Hippocampal formation (tissue), 2 donors: ENCODE data around the gene ZBTB44.
"Not testable (repeated sequence)": the region's sequence is repeated elsewhere in the genome, so short reads cannot be mapped to it uniquely, and the experiment has no call there.

Source experiments
- DNase-seq, 2 donors: peaks; one replicate each; lab custom pipeline; 2025; lab: John Stamatoyannopoulos, UW

Gene ZBTB44

GRCh38 chr11:130314750-130315285 lies at the start of gene ZBTB44:
Gene ZBTB44, minus strand, starts transcription at chr11:130314917. Its CDS starts 53,044 bp downstream, at chr11:130261873.
- peak; percentile 87 to 94 for DNase-seq

GRCh38 chr11:130359419-130359818 lies 44.7 kb upstream of the ZBTB44 start:
- no peak for DNase-seq

GRCh38 chr11:130358398-130358797 lies 43.7 kb upstream of the ZBTB44 start:
- DNase-seq = no peak

GRCh38 chr11:130347261-130347660 lies 32.5 kb upstream of the ZBTB44 start:
- no peak for DNase-seq

GRCh38 chr11:130344841-130345240 lies 30.1 kb upstream of the ZBTB44 start:
- no peak for DNase-seq

GRCh38 chr11:130340671-130341319 lies 26.1 kb upstream of the ZBTB44 start:
- DNase-seq = no peak

- DNase-seq = no peak
Observed at GRCh38 chr11:130338667-130339066, 23.9 kb upstream of the ZBTB44 start.

GRCh38 chr11:130337281-130338089 lies 22.8 kb upstream of the ZBTB44 start:
- DNase-seq = no peak

- DNase-seq = not testable (repeated sequence)
Observed at GRCh38 chr11:130331397-130331796, 16.7 kb upstream of the ZBTB44 start.

GRCh38 chr11:130330101-130330684 lies 15.5 kb upstream of the ZBTB44 start:
- DNase-seq = no peak

- DNase-seq = no peak
Observed at GRCh38 chr11:130328420-130328819, 13.7 kb upstream of the ZBTB44 start.

GRCh38 chr11:130327716-130328115 lies 13.0 kb upstream of the ZBTB44 start:
- DNase-seq = no peak

- no peak for DNase-seq
Observed at GRCh38 chr11:130325691-130326090, 11.0 kb upstream of the ZBTB44 start.

GRCh38 chr11:130323452-130324450 lies 9.0 kb upstream of the ZBTB44 start:
- DNase-seq = no peak

GRCh38 chr11:130322126-130322525 lies 7.4 kb upstream of the ZBTB44 start:
- DNase-seq = no peak

GRCh38 chr11:130318031-130318673 lies 3.4 kb upstream of the ZBTB44 start:
- DNase-seq = no peak

- DNase-seq = no peak
Observed at GRCh38 chr11:130315354-130315970, 745 bp upstream of the ZBTB44 start.

- DNase-seq = peak; percentile 59 to 77
Observed at GRCh38 chr11:130314184-130314749, 450 bp downstream of the ZBTB44 start.

GRCh38 chr11:130313383-130314183 lies 1.1 kb downstream of the ZBTB44 start:
- no peak for DNase-seq
